H1 (cell line): ENCODE measurements around the gene RASGEF1C. TPM values are rescaled to one million over a fixed set of nuclear protein-coding genes. Genes with fewer than 3 reads are reported as not detected.

Experiments used
- BACH1 ChIP-seq: IDR thresholded peaks from 2 replicates; pipeline ENCODE4 v1.6.1; 2012; ENCODE audit warnings: low read length, improper control_type of control experiment
- EP300 ChIP-seq, 2 experiments: IDR thresholded peaks; 1 replicate in 1 of 2; 2 replicates in 1 of 2; pipeline ENCODE4 v1.6.1; 2011 to 2012; ENCODE audit warnings: low read depth in 2 of 2, low read length in 2 of 2, mild to moderate bottlenecking in 2 of 2, borderline replicate concordance in 1 of 2, inconsistent platforms in 1 of 2, moderate library complexity in 1 of 2
- FOSL1 ChIP-seq: IDR thresholded peaks from 2 replicates; pipeline ENCODE4 v1.6.1; 2011; ENCODE audit warnings: mild to moderate bottlenecking, low read depth, low read length, moderate library complexity; ENCODE audit not compliant: insufficient read depth
- JUND ChIP-seq: IDR thresholded peaks from 2 replicates; pipeline ENCODE4 v1.6.1; 2011; ENCODE audit warnings: mild to moderate bottlenecking, improper control_type of control experiment, low read length
- KDM1A ChIP-seq: fragments of 200-600, 300-600 bp; sonication (generic); IDR thresholded peaks from 2 replicates; pipeline ENCODE4 v1.7.1; 2016; ENCODE audit warnings: mild to moderate bottlenecking, low read length, borderline replicate concordance
- KDM4A ChIP-seq: IDR thresholded peaks from one replicate; pipeline ENCODE4 v1.7.1; 2012; ENCODE audit warnings: low read depth, mild to moderate bottlenecking, moderate library complexity, low read length, inconsistent platforms; ENCODE audit not compliant: severe bottlenecking
- MAFK ChIP-seq: IDR thresholded peaks from 2 replicates; pipeline ENCODE4 v1.6.1; 2012; ENCODE audit warnings: low read depth, mild to moderate bottlenecking, improper control_type of control experiment, low read length
- POU5F1 ChIP-seq: IDR thresholded peaks from 2 replicates; pipeline ENCODE4 v1.6.1; 2011; ENCODE audit warnings: low read depth, mild to moderate bottlenecking, low read length, moderate library complexity
- RAD21 ChIP-seq, 2 experiments: IDR thresholded peaks in 1 of 2; conservative IDR thresholded peaks in 1 of 2; 2 replicates each; pipeline ENCODE4 v1.6.1; 2011; ENCODE audit warnings: low read depth in 2 of 2, low read length in 2 of 2, improper control_type of control experiment in 1 of 2, inconsistent platforms in 1 of 2, mild to moderate bottlenecking in 1 of 2, moderate library complexity in 1 of 2
- RBBP5 ChIP-seq: IDR thresholded peaks from 2 replicates; pipeline ENCODE4 v1.7.1; 2012; ENCODE audit warnings: low read depth, mild to moderate bottlenecking, inconsistent platforms, low read length, moderate library complexity, borderline replicate concordance
- SP2 ChIP-seq: IDR thresholded peaks from 2 replicates; pipeline ENCODE4 v1.6.1; 2012; ENCODE audit warnings: mild to moderate bottlenecking, low read length, inconsistent platforms
- TBP ChIP-seq: IDR thresholded peaks from 2 replicates; pipeline ENCODE4 v1.6.1; 2011; ENCODE audit warnings: low read depth, low read length, improper control_type of control experiment
- ZNF274 ChIP-seq: IDR thresholded peaks from 2 replicates; pipeline ENCODE4 v1.7.0; 2012; ENCODE audit warnings: low read length, borderline replicate concordance; ENCODE audit errors: extremely low read depth
- polyA plus RNA-seq, 7 experiments: library from polyadenylated mRNA; depleted of rRNA in 3 of 7; stranded (reverse) in 5 of 7; unstranded in 2 of 7; fragments of >200 nt in 5 of 7; fragments of 200-250 nt in 2 of 7; gene quantifications; 1 replicate in 5 of 7; 2 replicates in 1 of 7; 4 replicates in 1 of 7; pipeline versions ENCODE4 v1.2.1 to v1.2.3, GENCODE V29; 2011 to 2013; ENCODE audit warnings: missing spikeins in 2 of 7, mixed read lengths in 2 of 7
- total RNA-seq: library from RNA; stranded (reverse); fragmentation: NEBNext Ultra II Directional; extraction: Animal tissue kit (Norgen Biotek cat#: 25700); gene quantifications from 2 replicates; pipeline ENCODE4 v1.2.1, GENCODE V29; 2021

The RASGEF1C gene
- total and polyA plus RNA-seq, 2 of the 8 experiments (the other 6 are each of a cell fraction or from before 2014, with no cell fraction given), result 0.26 to 0.61 TPM

- TF ChIP-seq TBP, result no peak
- no peak for TF ChIP-seq RBBP5
- TF ChIP-seq KDM4A, result no peak
- no peak for TF ChIP-seq SP2
- no peak for TF ChIP-seq BACH1
- TF ChIP-seq RAD21 (IDR thresholded peaks at IDR 0.05 in 1 of 2, conservative IDR thresholded peaks at IDR 0.05 in 1 of 2; ENCODE audit: low read depth in 2 of 2, low read length in 2 of 2), result no peak
- peak; percentile 86 for TF ChIP-seq MAFK
- no peak for TF ChIP-seq FOSL1
- TF ChIP-seq EP300 (IDR thresholded peaks at IDR 0.05; ENCODE audit: borderline replicate concordance in 1 of 2, low read depth in 2 of 2, low read length in 2 of 2), result peak in 1 of 2 experiments; percentile 61; a peak in 1 of 3 replicates
- no peak; the same call in 1 of the 2 replicates for TF ChIP-seq JUND
- no peak for TF ChIP-seq ZNF274
- no peak for TF ChIP-seq KDM1A
- peak; percentile 45; the same call in 1 of the 2 replicates for TF ChIP-seq POU5F1
Measured at GRCh38 chr5:180085837-180086236, 123.2 kb downstream of the RASGEF1C start (continued).
